HCT116 (cell line): ENCODE data around the gene FBXO46. TPM values are rescaled to one million over a fixed set of nuclear protein-coding genes. Genes with fewer than 3 reads are reported as not detected.

Experiments used
- ATAC-seq: fragments of 200-7000 bp; cut with Tn5 transposase; 2 replicates; pipeline ENCODE4 v1.9.1; 2020; ENCODE audit warnings: mild to moderate bottlenecking, moderate library complexity
- BruUV-seq: library from RNA; stranded (reverse); fragments of 400-500 nt; replicated peaks from 2 replicates; lab custom pipeline; 2021; lab: Mats Ljungman, UMichigan
- CTCF ChIA-PET: fragments of 300-600 bp; sonication (Branson Sonifier 250); formaldehyde crosslinking; loops from one replicate; lab custom pipeline; 2021; ENCODE audit warnings: antibody characterized with exemption; lab: Charles Lee
- POLR2A ChIA-PET: fragments of 300-600, 350-600 bp; sonication (Branson Sonifier 250); formaldehyde crosslinking; loops from one replicate; lab custom pipeline; 2021; ENCODE audit warnings: antibody characterized with exemption; lab: Charles Lee
- RAD21 ChIA-PET, 2 experiments: fragments of 300-600 bp; sonication (Branson Sonifier 250); formaldehyde crosslinking; loops; one replicate each; lab custom pipeline; 2023; ENCODE audit warnings: low total read pairs in 2 of 2; ENCODE audit not compliant: uncharacterized antibody in 2 of 2, unreplicated experiment in 2 of 2, low non-redundant PET in 1 of 2; lab: Charles Lee
- DNase-seq: peaks from one replicate; pipeline ENCODE4 v3.0.0-alpha.2; 2010; ENCODE audit warnings: low read depth, low spot score
- H2AFZ ChIP-seq: fragments of 200-600 bp; shearing (Covaris generic), sonication (generic); 2 replicates; pipeline ENCODE4 v1.6.1; 2017; ENCODE audit warnings: low read depth, mixed run types, mixed read lengths, antibody characterized with exemption, low read length; ENCODE audit not compliant: poor library complexity, severe bottlenecking
- H3K27ac ChIP-seq: 2 replicates; pipeline ENCODE4 v1.5.1; 2012; ENCODE audit warnings: low read depth, low read length
- H3K27me3 ChIP-seq: fragments of 200-600 bp; sonication (generic); 2 replicates; pipeline ENCODE4 v1.6.1; 2016; ENCODE audit warnings: mixed run types, low read length, mixed read lengths; ENCODE audit not compliant: insufficient read depth
- H3K36me3 ChIP-seq, 2 experiments: fragments of 200-500 bp in 1 of 2; fragments of 200-600 bp in 1 of 2; sonication (Bioruptor generic) in 1 of 2; sonication (generic) in 1 of 2; 2 replicates each; pipeline versions ENCODE4 v1.5.1 to v1.6.1; 2014 to 2016; ENCODE audit warnings: low read length in 2 of 2, inconsistent platforms in 1 of 2, mixed read lengths in 1 of 2, mixed run types in 1 of 2; ENCODE audit not compliant: insufficient read depth in 2 of 2, control insufficient read depth in 1 of 2
- H3K4me1 ChIP-seq, 2 experiments: fragments of 200-600 bp in 1 of 2; sonication (generic) in 1 of 2; 2 replicates each; pipeline versions ENCODE4 v1.5.1 to v1.6.1; 2012 to 2017; ENCODE audit warnings: low read length in 2 of 2, inconsistent platforms in 1 of 2, mild to moderate bottlenecking in 1 of 2, mixed read lengths in 1 of 2, mixed run types in 1 of 2, moderate library complexity in 1 of 2; ENCODE audit not compliant: insufficient read depth in 2 of 2, control insufficient read depth in 1 of 2
- H3K4me2 ChIP-seq: fragments of 200-600 bp; sonication (generic); 2 replicates; pipeline ENCODE4 v1.6.1; 2017; ENCODE audit warnings: mixed run types, low read length, mixed read lengths
- H3K4me3 ChIP-seq, 2 experiments: fragments of 200-600 bp in 1 of 2; sonication (generic) in 1 of 2; replicated peaks in 1 of 2; 2 replicates each; pipeline ENCODE4 v1.5.1; 2011 to 2016; ENCODE audit warnings: low read length in 2 of 2, control low read depth in 1 of 2, low read depth in 1 of 2, mild to moderate bottlenecking in 1 of 2, mixed read lengths in 1 of 2, mixed run types in 1 of 2
- H3K79me2 ChIP-seq: fragments of 200-600 bp; sonication (generic); 2 replicates; pipeline ENCODE4 v1.6.1; 2017; ENCODE audit warnings: mild to moderate bottlenecking, mixed run types, low read length, moderate library complexity, mixed read lengths; ENCODE audit not compliant: insufficient read depth
- H3K9ac ChIP-seq: fragments of 200-600 bp; sonication (generic); 2 replicates; pipeline ENCODE4 v1.6.1; 2016; ENCODE audit warnings: low read length, mixed read lengths
- H3K9me2 ChIP-seq: fragments of 200-600 bp; sonication (generic), shearing (Covaris generic); 2 replicates; pipeline ENCODE4 v1.6.1; 2017; ENCODE audit warnings: mixed run types, mild to moderate bottlenecking, moderate library complexity; ENCODE audit not compliant: insufficient read depth
- H3K9me3 ChIP-seq, 2 experiments: fragments of 200-500 bp in 1 of 2; fragments of 200-600 bp in 1 of 2; sonication (Bioruptor generic) in 1 of 2; sonication (generic) in 1 of 2; 2 replicates each; pipeline ENCODE4 v1.6.1; 2014 to 2017; ENCODE audit warnings: low read length in 2 of 2, mixed read lengths in 2 of 2, inconsistent platforms in 1 of 2, low read depth in 1 of 2, mild to moderate bottlenecking in 1 of 2, mixed run types in 1 of 2, moderate library complexity in 1 of 2; ENCODE audit not compliant: control insufficient read depth in 1 of 2, insufficient read depth in 1 of 2
- H4K20me1 ChIP-seq: fragments of 200-600 bp; sonication (generic), shearing (Covaris generic); 2 replicates; pipeline ENCODE4 v1.6.1; 2017; ENCODE audit warnings: mixed run types, mild to moderate bottlenecking, moderate library complexity; ENCODE audit not compliant: insufficient read depth
- CBX3 ChIP-seq: IDR thresholded peaks from 2 replicates; pipeline ENCODE4 v1.6.1; 2012; ENCODE audit warnings: low read depth
- EGR1 ChIP-seq: IDR thresholded peaks from 2 replicates; pipeline ENCODE4 v1.6.1; 2012; ENCODE audit warnings: low read depth
- ELF1 ChIP-seq: IDR thresholded peaks from 2 replicates; pipeline ENCODE4 v1.6.1; 2012; ENCODE audit warnings: low read depth, borderline replicate concordance
- EZH2 ChIP-seq: fragments of 200-600 bp; sonication (generic); IDR thresholded peaks from 2 replicates; pipeline ENCODE4 v1.6.1; 2017; ENCODE audit warnings: antibody characterized with exemption, mixed run types
- EZH2phosphoT487 ChIP-seq: fragments of 200-600 bp; IDR thresholded peaks from 2 replicates; pipeline ENCODE4 v1.6.1; 2018; ENCODE audit warnings: antibody characterized with exemption, borderline replicate concordance
- JUND ChIP-seq: IDR thresholded peaks from 2 replicates; pipeline ENCODE4 v1.6.1; 2012
- POLR2A ChIP-seq: IDR thresholded peaks from 2 replicates; pipeline ENCODE4 v1.7.0; 2011; ENCODE audit warnings: borderline replicate concordance; ENCODE audit not compliant: insufficient read depth, insufficient read length; ENCODE audit errors: extremely low read depth
- RAD21 ChIP-seq: IDR thresholded peaks from 2 replicates; pipeline ENCODE4 v1.6.1; 2012; ENCODE audit warnings: low read depth, mild to moderate bottlenecking
- SIN3A ChIP-seq: IDR thresholded peaks from 2 replicates; pipeline ENCODE4 v1.6.1; 2012; ENCODE audit warnings: low read depth
- SP1 ChIP-seq: IDR thresholded peaks from 2 replicates; pipeline ENCODE4 v1.6.1; 2012; ENCODE audit warnings: low read depth
- TCF7L2 ChIP-seq: IDR thresholded peaks from 2 replicates; pipeline ENCODE4 v1.7.0; 2011; ENCODE audit warnings: borderline replicate concordance, inconsistent platforms; ENCODE audit not compliant: insufficient read depth, insufficient read length; ENCODE audit errors: extremely low read depth
- ZNF274 ChIP-seq: fragments of 200-500 bp; sonication (Bioruptor generic); IDR thresholded peaks from 2 replicates; pipeline ENCODE4 v1.6.1; 2014; ENCODE audit warnings: mild to moderate bottlenecking, low read depth, low read length, inconsistent platforms
- intact Hi-C: fragments of 100-400 bp; cut with micrococcal nuclease; formaldehyde crosslinking; loops from 2 replicates; pipeline ENCODE4 v1.10.0; 2022
- total RNA-seq: library from RNA; stranded (reverse); gene quantifications from one replicate; pipeline ENCODE4 v1.2.1, GENCODE V29; 2021; ENCODE audit not compliant: unreplicated experiment
- TF ChIP-seq, protein P1 (sequence below): IDR thresholded peaks from 2 replicates; pipeline ENCODE4 v1.6.1; 2012
- TF ChIP-seq, protein P2 (sequence below): IDR thresholded peaks from 2 replicates; pipeline ENCODE4 v1.6.1; 2012
- TF ChIP-seq, protein P3 (sequence below): IDR thresholded peaks from 2 replicates; pipeline ENCODE4 v1.6.1; 2012; ENCODE audit warnings: low read depth

The FBXO46 gene
- total RNA-seq, 1 experiment from 2014 or later, result 31.7 TPM

DNA sequence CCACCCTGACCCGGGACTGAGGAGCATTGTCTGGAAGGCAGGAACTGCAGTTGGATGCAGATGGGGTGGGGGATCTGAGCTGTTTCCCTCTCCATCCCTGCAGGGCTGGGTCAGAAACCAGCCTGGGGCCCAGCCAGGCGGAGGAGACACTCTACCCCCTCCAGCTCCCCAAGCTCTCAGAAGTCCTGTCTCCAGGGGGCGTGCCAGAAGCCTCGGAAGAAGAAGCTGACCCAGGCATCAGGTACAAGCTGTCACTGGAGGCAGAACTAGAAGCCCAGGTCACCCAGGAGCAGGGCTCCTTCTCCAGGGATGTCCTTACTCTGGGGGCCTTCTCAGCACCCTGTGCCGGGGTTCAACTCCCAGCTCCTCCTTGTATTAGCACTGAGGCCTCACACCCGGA, 22.9 kb upstream of the FBXO46 start:
- H3K27ac ChIP-seq, result no peak overlapping the region
- no peaks in the 10 kb centered on the region for H4K20me1 ChIP-seq
- no peaks in the 10 kb centered on the region for H3K4me1 ChIP-seq
- intact Hi-C loops, result no loop called here
- no peak overlapping the region for H3K9ac ChIP-seq
- BruUV-seq, result no TSS peak
- no peak overlapping the region for H3K4me3 ChIP-seq
- no peaks in the 10 kb centered on the region for H3K36me3 ChIP-seq
- ChIA-PET POLR2A (no interaction called here), RAD21 (no interaction called here), CTCF (no interaction called here)
- no peak overlapping the region for H2AFZ ChIP-seq
- H3K9me2 ChIP-seq, result no peaks in the 10 kb centered on the region
- no peak overlapping the region for H3K4me2 ChIP-seq
- H3K79me2 ChIP-seq, result no peaks in the 10 kb centered on the region
- no peaks in the 10 kb centered on the region for H3K9me3 ChIP-seq
- no peaks in the 10 kb centered on the region for H3K27me3 ChIP-seq
- TF ChIP-seq EGR1 (no peak), EZH2 (no peak), EZH2phosphoT487 (no peak), ZNF274 (no peak)
- TF ChIP-seq, protein P1, sequence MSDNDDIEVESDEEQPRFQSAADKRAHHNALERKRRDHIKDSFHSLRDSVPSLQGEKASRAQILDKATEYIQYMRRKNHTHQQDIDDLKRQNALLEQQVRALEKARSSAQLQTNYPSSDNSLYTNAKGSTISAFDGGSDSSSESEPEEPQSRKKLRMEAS, result no peak
- no peak for DNase-seq
- ATAC-seq, result peak; percentile 66

DNA sequence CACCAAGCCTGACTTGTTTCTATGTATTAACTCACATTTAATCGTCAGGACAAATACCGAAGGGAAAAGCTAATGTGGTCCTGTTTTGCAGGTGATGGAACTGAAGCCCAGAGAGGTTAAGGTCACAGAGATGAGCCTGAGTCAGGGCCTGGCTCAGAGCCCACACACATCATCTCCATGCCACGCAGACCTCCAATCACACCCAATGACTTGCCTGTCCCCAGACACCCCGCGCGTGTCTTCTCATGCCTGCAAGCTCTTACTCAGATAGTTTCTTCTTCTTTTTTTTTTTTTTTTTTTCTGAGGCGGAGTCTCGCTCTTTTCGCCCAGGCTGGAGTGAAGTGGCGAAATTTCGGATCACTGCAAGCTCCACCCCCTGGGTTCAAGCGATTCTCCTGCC, 21.9 kb upstream of the FBXO46 start:
- Histone ChIP-seq H3K27me3 (no peaks in the 10 kb centered on the region), H3K9me2 (no peaks in the 10 kb centered on the region), H3K9ac (no peak overlapping the region), H3K9me3 (no peaks in the 10 kb centered on the region), H3K4me2 (no peak overlapping the region), H3K79me2 (no peaks in the 10 kb centered on the region), H2AFZ (no peak overlapping the region), H3K36me3 (no peaks in the 10 kb centered on the region), H3K4me3 (no peak overlapping the region), H3K27ac (no peak overlapping the region), H3K4me1 (no peaks in the 10 kb centered on the region), H4K20me1 (no peaks in the 10 kb centered on the region)
- ChIA-PET CTCF (no interaction called here), RAD21 (interaction anchor here in 1 of 2 experiments (0.7 kb wide), 1 partner anchor 14 kb away, joined by 3 read pairs; no protein-coding TSS in a partner anchor), POLR2A (no interaction called here)
- intact Hi-C loops, result no loop called here
- BruUV-seq, result no TSS peak
- no peak for TF ChIP-seq POLR2A
- TF ChIP-seq SP1, result no peak
- TF ChIP-seq JUND, result no peak
- no peak for TF ChIP-seq SIN3A
- TF ChIP-seq TCF7L2, result no peak
- no peak for TF ChIP-seq CBX3
- TF ChIP-seq RAD21, result no peak
- TF ChIP-seq ELF1, result no peak
- TF ChIP-seq EGR1, result no peak
- TF ChIP-seq EZH2phosphoT487, result no peak
- TF ChIP-seq ZNF274, result no peak
- TF ChIP-seq, protein P2, sequence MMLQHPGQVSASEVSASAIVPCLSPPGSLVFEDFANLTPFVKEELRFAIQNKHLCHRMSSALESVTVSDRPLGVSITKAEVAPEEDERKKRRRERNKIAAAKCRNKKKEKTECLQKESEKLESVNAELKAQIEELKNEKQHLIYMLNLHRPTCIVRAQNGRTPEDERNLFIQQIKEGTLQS, result no peak
- TF ChIP-seq, protein P3, sequence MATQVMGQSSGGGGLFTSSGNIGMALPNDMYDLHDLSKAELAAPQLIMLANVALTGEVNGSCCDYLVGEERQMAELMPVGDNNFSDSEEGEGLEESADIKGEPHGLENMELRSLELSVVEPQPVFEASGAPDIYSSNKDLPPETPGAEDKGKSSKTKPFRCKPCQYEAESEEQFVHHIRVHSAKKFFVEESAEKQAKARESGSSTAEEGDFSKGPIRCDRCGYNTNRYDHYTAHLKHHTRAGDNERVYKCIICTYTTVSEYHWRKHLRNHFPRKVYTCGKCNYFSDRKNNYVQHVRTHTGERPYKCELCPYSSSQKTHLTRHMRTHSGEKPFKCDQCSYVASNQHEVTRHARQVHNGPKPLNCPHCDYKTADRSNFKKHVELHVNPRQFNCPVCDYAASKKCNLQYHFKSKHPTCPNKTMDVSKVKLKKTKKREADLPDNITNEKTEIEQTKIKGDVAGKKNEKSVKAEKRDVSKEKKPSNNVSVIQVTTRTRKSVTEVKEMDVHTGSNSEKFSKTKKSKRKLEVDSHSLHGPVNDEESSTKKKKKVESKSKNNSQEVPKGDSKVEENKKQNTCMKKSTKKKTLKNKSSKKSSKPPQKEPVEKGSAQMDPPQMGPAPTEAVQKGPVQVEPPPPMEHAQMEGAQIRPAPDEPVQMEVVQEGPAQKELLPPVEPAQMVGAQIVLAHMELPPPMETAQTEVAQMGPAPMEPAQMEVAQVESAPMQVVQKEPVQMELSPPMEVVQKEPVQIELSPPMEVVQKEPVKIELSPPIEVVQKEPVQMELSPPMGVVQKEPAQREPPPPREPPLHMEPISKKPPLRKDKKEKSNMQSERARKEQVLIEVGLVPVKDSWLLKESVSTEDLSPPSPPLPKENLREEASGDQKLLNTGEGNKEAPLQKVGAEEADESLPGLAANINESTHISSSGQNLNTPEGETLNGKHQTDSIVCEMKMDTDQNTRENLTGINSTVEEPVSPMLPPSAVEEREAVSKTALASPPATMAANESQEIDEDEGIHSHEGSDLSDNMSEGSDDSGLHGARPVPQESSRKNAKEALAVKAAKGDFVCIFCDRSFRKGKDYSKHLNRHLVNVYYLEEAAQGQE, result no peak
- ATAC-seq (no peak), DNase-seq (no peak)
